ENCODE results near the gene AGGF1.
A peak's percentile ranks its signal among the peaks of the same experiment; 100 is the strongest.
"Not testable (repeated sequence)": the region's sequence is repeated elsewhere in the genome, so short reads cannot be mapped to it uniquely, and the experiment has no call there.

AGGF1 gene

DNA sequence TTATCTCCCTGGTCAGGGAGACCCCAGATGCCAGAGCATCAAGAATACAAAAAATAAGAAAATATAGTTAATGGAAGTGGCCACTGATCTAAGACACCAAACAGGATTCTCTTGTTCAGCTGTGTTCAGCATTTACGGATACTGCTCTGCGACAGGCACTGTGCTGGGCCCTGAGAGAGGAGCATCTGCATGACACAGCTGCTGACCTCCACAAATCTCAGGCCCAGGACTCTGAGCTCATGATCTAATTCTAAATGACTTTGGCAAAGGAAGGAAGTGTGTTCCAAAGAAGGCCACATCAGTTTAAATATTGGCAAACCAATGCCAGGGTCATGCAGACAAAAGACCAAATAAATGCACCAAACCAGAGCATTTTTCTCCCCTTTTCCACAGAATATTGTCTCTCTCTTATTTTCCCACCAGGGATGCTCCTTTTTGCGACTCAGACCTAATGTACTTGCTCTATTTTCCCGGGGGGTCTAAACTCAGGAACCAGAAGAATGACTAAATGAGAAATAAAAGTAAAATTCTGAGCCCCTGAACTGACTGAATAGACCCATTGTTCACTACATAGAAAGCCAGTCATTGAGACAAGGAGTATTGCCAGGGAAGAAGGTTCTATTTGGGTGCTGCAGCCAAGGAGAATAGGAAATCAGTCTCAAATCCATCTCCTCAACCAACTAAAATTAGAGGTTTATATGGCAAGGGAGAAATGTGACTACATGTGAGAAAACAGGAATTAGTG is 1.4 kb upstream of the AGGF1 start:
- DNase-seq (ENCODE audit: low spot score), result no peak

- DNase-seq (ENCODE audit: low spot score), result no peak
Measured at GRCh38 chr5:77029376-77029885, 773 bp upstream of the AGGF1 start.

DNA sequence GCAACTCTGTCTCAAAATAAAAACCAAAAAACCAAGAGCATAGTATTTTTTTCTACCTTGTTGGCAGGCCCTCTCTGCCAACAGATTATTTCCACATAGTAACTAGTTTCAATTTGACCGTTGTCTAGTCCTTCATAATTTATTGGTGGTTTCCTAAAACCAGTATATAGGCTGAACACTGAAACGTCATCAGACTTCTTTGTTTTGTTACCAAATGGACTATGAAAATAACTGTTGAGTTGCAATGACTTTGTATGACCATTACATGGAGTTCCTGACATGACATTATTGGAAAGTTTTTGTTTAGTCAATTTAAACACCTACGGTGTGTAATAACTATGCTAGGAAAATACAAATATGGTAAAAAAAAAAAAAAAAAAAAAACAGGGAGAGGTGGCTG is 1.7 kb downstream of the AGGF1 start:
- DNase-seq (ENCODE audit: low spot score), result no peak

GRCh38 chr5:77032635-77033034 is 2.4 kb downstream of the AGGF1 start:
- DNase-seq (ENCODE audit: low spot score), result no peak

DNA sequence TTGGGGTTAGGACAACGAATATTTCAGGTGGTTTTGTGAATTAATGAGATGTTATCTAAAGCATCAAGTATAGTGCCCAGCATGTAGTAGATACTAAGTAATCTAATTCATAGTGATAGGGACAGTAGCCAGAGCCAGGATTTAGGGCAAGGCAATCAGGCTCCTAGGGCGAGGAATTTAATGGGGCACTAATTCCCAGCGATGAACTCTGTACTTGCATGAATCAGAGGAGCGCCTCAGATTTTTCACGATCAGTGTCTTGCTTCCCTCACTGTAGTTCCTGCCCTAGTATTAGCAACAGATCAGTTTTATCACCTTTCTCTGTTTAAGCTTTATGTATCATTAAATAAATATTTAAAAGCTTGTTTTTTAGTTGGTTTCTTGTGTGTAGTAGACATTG is 3.1 kb downstream of the AGGF1 start:
- DNase-seq (ENCODE audit: low spot score), result no peak

DNA sequence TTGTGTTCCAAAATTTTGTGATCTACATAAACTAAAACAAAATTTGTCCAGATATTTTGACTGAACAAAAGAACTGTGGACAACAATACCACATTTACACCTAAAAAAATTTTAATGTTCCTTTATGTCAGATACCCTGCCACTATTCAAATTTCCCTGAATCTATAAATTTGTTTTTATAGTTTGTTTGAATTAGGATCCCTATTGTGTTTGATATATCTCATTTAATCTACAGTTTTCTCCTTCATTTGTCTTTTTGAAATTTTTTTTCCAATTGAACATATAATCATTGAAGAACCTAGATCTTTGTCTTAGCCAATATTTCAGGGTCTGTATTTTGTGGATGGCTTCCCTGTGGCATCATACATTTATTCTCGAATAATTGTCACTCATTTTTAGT is 5.7 kb downstream of the AGGF1 start:
- DNase-seq (ENCODE audit: low spot score), result no peak

GRCh38 chr5:77046416-77047073 is 16.3 kb downstream of the AGGF1 start:
- DNase-seq (ENCODE audit: low spot score), result no peak

GRCh38 chr5:77064040-77064439 is 33.8 kb downstream of the AGGF1 start:
- no peak for DNase-seq (ENCODE audit: low spot score)

GRCh38 chr5:77065256-77065655 is 35.1 kb downstream of the AGGF1 start:
- DNase-seq (ENCODE audit: low spot score), result no peak

DNA sequence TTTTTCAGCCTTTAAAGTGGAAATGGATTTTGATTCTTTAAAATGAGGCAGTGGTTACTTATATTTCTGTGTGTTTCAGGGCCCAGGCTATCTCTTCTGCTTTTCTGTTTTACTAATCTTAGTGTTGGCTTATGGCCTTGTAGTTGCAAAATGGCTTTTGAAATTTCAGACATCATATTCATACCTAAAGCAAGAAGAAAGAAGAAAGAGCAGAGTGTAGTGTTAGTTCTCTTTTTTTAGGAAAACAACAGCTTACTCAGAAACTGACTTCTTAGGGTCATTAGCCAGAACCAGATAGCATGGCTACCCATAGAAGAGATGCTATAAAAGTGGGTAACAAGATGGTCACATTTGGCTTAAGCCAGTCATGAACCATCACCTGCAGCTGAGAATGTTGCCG is 36.0 kb downstream of the AGGF1 start:
- DNase-seq (ENCODE audit: low spot score), result no peak

DNA sequence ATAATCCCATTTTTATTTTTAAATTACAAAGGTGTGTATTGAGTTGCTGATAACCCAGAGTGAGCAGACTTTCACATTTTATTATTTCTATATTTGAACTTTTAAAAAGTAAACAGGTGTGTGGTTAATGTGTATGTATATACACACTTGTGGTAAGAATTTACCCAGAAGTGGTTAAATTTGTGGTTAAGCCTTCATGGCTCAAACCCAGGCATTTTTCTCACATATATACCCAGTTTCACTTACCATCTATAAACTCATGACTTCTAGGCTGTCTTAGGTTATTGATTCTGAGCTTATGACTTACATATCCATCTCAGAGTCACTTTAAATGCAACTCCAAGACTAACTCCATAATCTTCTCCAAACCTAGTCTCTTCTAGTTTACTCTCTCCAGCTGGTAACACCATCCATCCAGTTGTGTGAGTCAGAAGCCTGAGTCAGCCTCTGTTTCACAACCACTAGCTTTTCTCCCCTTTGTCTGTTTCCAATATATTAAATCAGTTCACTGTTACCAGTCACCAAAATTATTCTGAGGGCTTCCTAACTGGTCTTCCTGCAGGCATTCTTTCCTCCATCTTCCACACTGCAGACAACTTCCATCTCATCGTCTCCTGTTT is 36.7 kb downstream of the AGGF1 start:
- DNase-seq (ENCODE audit: low spot score), result no peak

DNA sequence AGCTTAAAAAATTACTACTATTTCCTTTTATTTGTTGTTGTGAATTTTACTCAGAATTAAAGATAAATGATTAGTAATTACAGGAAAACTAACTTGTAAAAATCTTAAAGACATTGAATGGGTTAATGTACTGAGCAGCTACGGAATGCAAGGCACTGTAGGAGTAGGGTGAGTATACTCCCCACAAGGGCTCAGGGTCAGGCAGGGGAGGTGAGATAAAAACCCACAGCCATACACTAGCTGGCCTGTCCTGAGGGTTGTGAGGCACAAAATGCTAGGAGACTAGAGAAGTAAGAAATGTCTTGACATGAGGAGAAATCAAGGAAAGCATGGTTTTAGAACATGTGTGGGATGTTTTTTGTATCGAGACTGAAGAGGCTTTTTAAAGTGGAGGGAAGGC is 43.5 kb downstream of the AGGF1 start:
- no peak for DNase-seq (ENCODE audit: low spot score)

DNA sequence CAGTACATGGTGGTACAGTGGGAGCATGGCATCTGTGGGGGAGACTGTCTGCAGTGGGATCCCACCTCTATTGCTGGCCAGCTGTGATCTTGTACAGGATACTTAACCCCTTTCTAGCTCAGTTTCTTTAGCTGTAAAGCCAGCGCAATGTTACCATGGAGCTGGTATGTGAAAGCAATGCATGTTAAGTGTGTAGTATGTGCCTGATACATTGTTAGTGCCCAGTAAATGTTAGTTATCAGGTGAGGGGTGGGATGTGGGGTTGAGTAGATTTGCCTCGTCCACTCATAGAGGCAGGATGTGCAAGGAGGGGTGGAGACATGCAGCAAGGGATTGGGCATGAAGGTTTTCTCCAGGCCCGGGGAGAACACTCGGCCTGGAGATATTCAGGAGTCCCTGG is 44.5 kb downstream of the AGGF1 start:
- no peak for DNase-seq (ENCODE audit: low spot score)

DNA sequence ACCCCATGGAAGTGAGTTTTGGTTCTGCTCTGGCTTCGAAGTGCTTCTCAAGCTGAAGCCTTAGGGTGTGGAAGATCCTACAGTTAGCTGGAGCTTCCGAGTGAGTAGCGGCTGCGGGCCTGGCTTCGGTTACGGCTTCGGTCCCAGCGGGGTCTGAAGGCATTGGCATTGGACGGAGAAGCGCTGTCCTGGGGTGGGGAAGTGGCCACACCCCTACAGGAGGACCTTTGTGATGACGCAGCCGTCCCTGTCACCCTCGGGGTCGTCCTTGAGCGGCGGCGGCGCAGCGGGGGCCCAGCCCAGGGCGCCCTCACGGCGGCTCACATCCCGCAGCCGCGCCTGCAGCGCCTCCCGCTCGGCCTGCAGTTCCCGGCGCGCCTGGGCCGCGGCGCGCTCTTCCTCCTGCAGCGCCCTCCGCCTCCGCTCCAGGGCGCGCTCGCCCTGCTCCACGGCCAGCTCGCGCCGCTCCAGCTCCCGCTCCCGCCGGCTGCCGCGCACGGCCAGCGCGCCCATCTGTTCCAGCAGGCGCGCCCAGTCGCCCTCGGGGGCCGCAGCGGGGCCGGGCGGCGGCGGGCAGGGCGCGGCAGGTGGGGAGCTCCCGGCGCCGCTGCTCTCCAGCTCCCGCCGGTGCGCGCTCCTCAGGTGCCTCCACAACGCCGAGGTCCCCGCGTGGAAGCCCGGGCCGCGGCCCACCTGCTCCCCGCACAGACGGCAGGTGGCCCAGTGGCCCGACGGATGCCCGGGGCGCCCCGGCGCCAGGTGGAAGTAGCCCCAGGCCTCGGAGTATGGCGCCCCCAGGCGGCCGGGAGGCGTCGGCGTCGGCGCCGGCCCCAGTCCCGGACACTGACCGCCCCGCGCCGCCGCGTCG is 47.0 kb downstream of the AGGF1 start:
- peak; percentile 47 for DNase-seq (ENCODE audit: low spot score)

DNA sequence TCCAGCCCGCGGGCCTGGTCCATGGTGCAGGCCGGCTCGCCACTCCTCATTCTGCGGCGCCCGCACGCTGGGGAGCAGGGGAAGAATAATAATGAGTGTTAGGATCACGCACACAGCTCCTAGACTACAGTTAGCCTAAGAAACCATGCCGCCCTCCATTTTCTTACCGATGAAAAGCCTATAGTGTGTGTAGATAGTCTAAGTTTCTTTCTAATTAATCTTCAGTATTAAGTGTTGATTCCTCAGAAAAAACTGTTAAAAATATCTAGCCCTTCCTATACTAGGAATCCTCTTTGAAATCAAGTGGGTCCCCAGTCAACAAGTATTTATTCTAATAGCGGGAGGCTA is 47.6 kb downstream of the AGGF1 start:
- no peak for DNase-seq (ENCODE audit: low spot score)

- not testable (repeated sequence) for DNase-seq (ENCODE audit: low spot score)
Measured at GRCh38 chr5:77080479-77080878, 50.3 kb downstream of the AGGF1 start.

DNA sequence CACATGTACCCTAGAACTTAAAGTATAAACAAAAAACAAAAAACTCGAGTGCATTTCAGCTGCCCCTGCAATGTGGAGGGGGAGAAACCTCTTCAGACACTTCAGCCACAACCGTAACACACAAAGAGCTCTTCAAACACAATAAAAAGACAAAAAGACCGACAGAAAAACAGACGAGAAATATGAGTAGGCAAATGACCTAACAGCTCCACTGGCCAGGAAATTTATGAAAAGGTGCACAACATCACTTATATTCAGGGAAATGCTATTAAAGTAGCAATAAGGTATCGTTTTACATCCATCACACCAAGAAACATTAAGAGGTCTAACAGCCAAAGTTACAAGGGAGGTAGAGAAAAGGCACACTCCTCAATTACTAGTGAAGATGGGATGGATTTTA is 50.7 kb downstream of the AGGF1 start:
- DNase-seq (ENCODE audit: low spot score), result no peak

GRCh38 chr5:77082280-77082679 is 52.1 kb downstream of the AGGF1 start:
- DNase-seq (ENCODE audit: low spot score), result no peak

- DNase-seq (ENCODE audit: low spot score), result no peak
Measured at GRCh38 chr5:77083088-77083487, 52.9 kb downstream of the AGGF1 start.

DNA sequence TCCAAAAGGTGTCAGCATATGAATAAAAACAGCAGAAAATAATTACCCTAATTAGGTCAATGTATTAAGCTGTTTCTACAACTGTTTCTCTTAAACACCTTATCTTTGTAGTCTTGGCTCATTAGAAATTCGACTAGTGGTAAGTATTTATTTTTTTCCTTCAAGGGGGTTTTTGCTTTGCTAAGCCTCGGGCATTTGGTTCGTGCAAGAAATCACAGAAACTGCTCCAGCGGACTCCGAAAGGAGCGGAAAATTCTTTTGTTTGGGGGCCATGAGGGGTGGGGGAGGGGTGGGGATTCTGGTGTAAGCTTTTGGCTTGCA is 56.1 kb downstream of the AGGF1 start:
- DNase-seq (ENCODE audit: low spot score), result no peak

DNA sequence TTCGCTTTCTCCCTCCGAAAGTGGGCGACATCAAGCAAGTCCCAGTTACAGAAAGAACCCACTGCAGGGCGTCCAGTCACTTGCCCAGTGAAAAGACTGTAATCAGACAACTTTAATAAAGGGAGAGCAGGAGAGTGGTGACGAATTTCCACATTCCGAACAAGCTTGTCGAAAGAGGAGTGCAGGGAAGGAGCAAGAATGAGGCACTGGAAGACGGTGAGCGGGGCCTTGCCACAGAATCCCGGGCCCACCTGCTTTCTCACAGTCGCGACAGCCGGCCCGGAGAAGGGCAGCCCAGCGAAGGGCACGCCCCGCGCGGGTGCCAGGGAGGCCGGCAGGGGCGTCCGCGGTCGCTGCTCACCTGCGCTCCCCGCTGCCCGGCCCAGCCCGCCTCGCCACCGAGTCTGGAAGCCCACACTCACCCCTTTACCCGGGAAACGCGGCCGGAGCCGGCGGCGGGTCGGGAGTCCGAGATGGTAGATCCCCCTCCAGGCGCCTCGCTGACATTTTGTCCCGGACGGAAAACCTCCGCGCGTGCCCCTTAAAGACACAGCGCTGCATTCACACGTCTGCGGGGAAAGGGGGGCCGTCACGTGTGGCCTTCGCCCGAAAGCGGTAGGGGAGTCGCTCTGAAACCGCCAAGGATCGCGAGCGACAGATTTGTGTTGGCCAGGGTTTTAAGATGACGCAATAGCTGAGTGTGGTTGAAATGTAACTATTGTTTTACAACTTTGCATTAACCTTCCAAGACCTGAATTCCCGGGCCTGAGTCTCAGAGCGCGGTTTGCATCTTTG is 56.7 kb downstream of the AGGF1 start, which contains the start of gene ZBED3:
ZBED3 (minus strand) TSS at position 597 of the 795 bp plus-strand sequence. CDS start 9,407 bp downstream, outside the sequence.
- DNase-seq (ENCODE audit: low spot score), result peak; percentile 60
